HG03159 (cell line): ENCODE data around the gene UBL5.

ENCODE experiments used
- ATAC-seq: cut with Tn5 transposase; IDR thresholded peaks from one replicate; pipeline ENCODE4 v1.9.1; 2021; ENCODE audit warnings: mild to moderate bottlenecking, moderate library complexity; ENCODE audit not compliant: unreplicated experiment

UBL5 gene

GRCh38 chr19:9848762-9849161 is 21.0 kb downstream of the UBL5 start:
- ATAC-seq = no peak

DNA sequence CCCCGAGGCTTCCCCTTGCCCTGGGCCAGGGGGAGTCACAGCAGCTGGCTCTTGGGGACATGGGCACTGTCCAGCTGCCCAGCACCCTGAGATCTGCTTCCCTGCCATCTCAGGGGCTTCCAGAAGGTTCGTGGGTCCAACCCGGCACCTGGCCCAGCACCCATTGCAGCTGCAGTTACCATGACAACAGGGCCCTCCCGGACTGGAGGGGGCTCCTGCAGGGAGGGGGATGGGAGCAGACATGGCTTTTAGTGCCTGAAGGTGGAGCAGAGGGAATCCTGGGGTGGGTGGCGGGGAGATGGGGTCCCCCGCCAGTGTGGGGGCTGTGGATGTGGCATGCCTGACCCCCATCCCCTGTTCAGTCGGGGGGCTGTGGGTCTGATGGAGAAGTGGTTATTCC is 22.1 kb downstream of the UBL5 start:
- ATAC-seq = no peak

- no peak for ATAC-seq
Measured at GRCh38 chr19:9850235-9850959, 22.7 kb downstream of the UBL5 start.

DNA sequence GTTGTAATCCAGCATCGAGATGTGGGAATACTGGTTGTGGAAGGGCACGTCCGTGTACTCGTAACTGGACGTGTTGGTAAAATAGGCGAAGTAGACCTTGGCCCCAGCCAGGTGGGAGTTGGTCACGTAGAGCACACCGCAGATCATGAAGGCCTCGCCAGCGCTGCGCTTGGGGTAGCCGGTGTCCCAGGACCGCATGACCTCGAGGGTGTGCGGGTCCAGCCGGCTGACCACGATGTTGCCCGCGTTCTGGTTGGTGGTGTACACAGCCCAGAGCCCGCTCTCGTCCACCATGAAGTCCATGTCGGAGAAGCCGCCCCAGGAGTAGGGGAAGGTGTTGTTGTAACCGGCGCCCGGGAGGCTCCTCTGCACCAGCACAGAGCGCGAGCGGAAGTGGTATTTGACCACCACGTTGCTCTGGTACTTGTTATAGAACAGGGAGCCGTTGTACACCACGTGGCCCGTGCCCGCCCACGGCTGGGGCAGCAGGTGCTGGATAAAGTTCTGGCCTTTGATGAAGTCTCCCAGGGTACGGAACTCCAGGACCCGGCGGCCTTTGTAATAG is 26.6 kb downstream of the UBL5 start:
- ATAC-seq = no peak

- no peak for ATAC-seq
Measured at GRCh38 chr19:9856609-9857008, 28.9 kb downstream of the UBL5 start.

- ATAC-seq = no peak
Measured at GRCh38 chr19:9857076-9857721, 29.5 kb downstream of the UBL5 start.

DNA sequence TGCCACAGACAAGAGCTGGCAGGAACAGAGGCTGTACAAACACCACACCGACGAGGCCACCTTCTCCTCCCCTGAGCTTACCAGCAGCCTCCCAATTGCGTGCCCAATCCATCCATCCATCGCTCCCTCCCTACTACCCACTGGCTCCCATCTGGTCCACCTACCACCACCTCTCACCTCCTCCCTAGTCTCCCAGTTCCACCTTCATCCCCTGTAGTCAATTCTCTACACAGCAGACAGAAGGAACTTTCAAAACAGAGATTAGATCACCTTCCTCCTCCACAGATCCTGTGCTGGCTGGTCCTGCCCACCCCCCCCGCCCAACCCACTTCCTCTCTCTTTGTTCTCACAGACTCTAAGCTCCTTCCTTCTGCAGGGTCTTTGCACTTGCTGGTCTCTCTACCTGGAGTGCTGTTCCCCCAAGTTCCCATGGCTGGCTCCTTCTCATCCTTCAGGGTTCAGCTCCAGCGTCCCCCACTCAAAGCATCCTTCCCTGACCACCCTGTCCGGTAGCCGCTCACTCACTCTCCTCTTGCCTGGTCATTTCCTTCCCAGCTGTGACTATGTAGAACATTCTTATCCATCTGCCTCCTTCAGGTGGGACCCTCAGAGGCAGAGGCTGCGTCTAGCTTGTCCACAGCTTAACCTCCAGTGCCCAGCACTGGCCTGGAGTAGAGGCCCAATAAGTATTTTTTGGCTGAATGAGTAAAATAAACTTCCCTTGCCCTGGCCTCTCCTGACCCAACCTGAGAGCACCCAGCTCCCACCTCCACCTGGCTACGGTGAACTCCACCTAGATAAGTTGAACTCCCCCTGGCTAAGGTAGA is 30.4 kb downstream of the UBL5 start:
- ATAC-seq = no peak

DNA sequence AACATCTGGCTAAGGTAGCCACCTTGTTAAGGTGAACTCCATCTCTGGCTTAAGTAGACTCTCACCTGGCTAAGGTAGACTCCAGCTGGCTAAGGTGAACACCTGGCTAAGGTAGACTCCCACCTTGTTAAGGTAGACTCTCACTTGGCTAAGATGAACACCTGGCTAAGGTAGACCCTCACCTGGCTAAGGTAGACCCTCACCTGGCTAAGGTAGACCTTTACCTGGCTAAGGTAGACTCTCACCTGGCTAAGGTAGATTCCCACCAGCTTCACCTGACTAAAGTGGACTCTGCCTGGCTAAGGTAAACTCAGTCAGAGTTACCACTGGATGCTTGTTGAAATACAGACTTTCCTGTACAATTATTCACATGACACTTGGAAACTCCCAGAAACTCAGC is 31.0 kb downstream of the UBL5 start:
- ATAC-seq = no peak

DNA sequence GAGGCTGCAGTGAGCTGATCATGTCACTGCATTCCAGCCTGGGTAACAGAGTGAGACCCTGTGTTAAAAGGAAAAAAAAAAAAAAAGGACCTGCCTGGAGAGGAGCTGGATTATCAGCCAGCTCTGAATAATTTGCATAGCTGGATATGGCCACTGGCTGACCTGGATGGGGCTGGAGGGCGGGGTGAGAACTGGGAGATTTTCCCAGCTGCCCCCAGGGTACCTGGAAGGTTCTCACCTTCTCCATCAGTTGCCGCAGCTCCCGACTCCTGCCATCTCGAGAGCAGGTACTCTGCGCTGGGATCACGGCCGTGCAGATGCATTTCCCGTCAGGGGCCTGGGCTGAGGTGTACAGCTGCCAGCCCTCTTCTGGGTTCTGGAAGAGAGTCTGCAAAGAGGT is 32.7 kb downstream of the UBL5 start:
- no peak for ATAC-seq

- ATAC-seq = no peak
Measured at GRCh38 chr19:9861503-9861902, 33.8 kb downstream of the UBL5 start.

- no peak for ATAC-seq
Measured at GRCh38 chr19:9862938-9863337, 35.2 kb downstream of the UBL5 start.

- ATAC-seq = no peak
Measured at GRCh38 chr19:9863759-9864158, 36.0 kb downstream of the UBL5 start.

DNA sequence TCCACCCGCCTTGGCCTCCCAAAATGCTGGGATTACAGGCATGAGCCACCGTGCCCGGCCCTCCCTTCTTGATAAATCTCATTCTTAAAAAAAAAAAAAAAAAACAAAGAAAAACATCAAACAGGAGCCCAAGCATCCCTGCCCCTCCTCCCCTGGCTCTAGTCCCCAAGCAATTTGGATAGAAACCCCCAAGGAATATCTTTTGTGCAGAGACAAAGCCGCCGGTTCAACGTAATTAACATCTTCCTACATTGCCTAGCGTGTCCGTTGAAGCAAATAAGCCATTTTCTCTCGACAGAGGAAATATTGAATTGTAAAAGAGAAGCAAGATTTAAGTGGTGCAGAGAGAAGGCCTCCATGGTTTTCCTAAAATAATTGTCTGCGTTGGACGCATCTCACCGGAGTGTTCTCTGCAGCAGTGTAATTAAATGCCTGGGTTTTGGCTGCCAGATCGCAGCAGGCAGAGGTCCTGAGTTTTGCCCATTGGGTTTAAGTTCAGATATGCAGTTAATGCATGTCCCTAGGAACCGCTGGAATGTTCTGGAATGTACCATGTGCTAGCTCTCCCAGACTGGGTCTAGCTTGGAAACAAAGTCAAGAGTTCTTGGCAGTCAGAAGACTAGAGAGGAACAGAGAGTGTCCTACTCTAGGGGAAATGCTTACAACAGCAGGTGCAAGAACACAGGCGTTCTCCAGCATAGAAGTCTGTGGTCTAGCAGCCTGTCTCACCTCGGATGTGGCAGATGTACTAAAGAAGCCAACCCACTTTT is 38.2 kb downstream of the UBL5 start:
- ATAC-seq = no peak

DNA sequence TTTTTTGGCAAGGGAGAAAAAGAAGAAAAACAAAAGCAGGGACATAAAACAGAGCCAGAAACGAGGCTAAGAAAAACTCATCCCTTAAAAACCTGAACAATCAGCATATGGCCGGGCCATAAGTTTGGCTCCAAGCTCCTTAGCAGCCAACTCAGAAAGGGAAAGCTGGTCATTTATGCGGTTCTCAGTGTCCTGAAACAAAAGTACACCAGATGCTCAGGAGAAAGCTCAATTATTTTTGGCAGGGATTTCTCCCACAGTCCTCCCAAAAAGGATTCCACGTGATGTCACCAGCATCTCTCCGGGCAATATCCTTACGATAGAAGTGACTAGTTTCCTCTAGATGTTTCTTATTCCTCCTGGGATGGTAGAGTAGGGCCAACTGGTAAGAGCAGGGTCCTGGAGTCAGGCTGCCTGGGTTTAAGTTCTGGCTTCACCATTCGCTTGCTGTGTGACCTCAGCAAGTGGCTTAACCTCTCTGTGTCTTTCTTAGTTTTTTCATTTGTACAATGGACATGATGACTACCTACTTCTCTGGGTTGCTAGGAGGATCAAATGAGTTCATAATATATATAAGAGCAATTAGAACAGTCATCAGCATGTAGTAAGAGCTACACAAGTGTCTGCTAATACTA is 41.4 kb downstream of the UBL5 start:
- no peak for ATAC-seq

- no peak for ATAC-seq
Measured at GRCh38 chr19:9871626-9872338, 44.1 kb downstream of the UBL5 start.

GRCh38 chr19:9872618-9873242 is 45.0 kb downstream of the UBL5 start:
- ATAC-seq = no peak

- ATAC-seq = no peak
Measured at GRCh38 chr19:9875031-9875627, 47.4 kb downstream of the UBL5 start.

DNA sequence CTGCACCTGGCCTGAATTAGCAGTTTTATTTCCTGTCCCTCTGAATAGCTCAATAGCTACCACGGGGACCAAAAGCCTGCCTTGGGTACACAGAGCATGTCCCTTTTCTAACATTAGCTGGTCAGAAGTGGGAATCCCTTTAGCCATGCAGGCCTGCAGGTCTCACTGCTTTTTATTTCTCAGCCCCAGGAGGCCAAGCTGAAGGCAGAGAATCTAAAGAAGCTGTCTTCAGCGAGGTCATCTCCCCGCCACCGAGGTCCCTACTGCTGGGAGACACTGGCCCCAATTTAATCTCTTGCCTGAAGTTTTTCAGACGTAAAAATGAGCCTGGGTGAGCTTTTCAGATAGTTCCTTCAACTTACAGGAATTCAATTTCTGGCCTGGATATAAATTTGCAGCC is 48.1 kb downstream of the UBL5 start:
- no peak for ATAC-seq
